GM19438 (cell line): ENCODE results near the gene APMAP.
A peak's percentile ranks its signal among the peaks of the same experiment; 100 is the strongest.
"Not testable (repeated sequence)": the region's sequence is repeated elsewhere in the genome, so short reads cannot be mapped to it uniquely, and the experiment has no call there.

Source experiments
- ATAC-seq: cut with Tn5 transposase; IDR thresholded peaks from one replicate; pipeline ENCODE4 v1.9.1; 2021; ENCODE audit warnings: low read depth; ENCODE audit not compliant: unreplicated experiment

APMAP gene

DNA sequence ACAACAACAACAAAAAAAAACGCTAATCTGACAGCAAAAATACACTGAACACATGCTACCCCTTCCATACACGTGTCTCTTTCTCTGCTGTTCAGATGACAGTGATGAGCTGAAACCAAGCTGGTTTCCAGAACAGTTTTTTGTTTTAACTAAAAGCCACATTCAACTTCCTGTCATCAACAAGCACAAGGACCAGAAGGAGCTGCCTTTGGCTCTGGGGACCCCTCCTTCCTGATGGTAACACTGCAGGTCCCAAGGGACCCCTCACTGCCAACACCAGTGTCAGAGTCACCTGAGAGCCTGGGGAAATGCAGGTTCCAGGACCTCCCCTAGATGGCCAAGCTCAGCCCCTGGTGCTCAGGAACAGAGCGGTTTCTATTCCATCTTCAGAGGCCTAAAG is 37.5 kb downstream of the APMAP start:
- peak; percentile 86 for ATAC-seq

- ATAC-seq: no peak
Observed at GRCh38 chr20:24954566-24954965, 38.0 kb downstream of the APMAP start.

DNA sequence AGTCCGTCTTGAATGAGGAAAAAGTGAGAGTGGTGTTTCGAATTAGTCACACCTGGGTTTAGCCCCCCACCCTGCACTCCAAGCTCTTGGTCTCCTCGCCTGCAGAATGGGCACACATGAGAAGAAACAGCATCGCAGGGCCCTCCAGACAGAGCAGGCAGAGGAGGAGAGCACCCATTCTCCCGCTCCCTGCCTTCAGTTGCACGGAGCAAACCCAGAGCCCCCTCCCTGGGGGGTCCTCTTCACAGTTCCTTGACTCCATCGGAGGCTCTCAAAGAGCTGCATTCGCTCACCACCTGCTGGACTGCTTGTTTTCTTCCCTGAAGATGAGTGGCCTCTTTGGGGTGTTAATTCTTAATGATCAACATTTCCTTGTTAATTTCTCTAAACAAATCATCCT is 38.4 kb downstream of the APMAP start:
- no peak for ATAC-seq

DNA sequence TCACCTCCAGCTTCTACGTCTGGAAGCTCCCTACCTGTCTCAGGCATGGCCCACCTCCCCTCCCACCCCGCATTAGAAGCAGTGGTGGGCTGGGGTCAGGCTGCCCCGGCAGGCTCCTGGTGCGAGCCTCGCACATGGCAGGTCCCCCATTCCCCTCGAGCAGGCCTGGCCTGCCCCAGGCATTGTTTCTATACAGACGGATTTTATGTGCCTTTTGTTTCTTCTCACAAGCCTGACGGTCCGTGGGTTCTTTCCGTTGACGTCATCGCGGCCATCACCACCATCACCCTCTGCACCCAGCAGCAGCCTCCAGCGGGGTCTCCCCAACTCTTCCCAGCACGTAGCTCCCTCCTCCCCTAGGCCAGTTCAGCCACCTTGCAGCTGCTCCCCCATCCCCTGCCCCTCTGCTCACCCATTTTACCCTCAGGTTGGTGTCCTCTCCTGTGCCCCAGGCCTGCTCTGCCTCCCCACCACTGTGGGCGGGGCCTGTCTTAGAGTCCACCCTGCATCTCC is 38.9 kb downstream of the APMAP start:
- no peak for ATAC-seq

DNA sequence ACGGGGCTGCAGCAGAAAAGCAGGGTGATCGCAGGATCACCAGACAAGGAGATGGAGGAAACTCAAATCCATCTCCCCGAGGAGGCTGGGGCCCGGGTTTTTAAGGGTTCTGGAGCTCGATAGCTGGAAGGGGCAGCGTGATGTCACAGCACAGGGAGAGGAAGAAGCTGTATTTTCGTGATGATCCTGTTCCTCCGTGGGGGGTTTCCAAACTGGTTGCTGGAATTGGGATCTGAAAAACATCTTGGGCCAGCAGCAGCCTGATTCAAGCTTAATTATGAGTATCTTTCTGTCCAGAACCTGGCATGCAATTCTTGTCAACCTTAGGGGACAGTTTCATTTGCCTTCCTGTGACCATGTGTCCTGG is 39.4 kb downstream of the APMAP start:
- ATAC-seq: no peak

DNA sequence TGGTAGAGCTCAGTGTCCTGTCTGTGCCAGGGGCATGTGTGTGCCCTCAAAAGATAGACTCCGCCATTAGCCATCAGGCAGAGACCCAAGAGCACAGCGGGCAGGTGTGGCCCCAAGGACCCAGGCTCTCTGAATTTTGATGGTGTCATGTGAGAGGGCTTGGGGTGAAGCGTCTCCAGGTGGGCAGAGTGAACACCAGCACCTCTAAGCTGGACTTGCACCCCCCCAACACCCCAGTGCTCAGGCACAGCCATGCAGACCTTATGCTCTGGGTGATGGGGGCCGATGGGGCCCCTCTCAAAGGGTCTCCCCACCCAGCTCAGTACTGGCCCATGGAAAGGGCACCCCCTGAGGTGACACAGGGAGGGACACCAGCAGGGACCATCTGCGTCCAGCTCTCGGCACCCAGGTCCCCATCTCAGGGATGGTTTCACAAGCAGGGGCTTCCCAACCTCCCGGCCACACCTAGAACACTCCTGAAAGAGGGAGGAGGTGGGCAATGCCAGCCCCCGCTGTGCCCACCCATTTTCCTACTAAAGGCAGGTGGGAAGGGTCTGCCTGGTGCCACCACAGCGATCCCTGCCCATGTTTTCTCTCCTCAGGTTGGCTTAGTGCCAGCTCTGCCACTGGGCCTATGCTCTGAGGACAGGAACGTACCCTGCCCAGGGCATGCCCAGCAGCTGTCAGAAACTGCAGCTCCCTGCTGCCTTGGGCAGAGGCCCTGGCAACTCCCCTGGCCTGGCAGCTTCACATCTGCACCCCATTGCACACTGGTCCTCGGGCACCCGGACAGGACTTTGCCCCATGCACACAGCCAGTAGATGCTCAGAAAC is 40.0 kb downstream of the APMAP start:
- ATAC-seq: no peak

- ATAC-seq: no peak
Observed at GRCh38 chr20:24951536-24952083, 40.9 kb downstream of the APMAP start.

DNA sequence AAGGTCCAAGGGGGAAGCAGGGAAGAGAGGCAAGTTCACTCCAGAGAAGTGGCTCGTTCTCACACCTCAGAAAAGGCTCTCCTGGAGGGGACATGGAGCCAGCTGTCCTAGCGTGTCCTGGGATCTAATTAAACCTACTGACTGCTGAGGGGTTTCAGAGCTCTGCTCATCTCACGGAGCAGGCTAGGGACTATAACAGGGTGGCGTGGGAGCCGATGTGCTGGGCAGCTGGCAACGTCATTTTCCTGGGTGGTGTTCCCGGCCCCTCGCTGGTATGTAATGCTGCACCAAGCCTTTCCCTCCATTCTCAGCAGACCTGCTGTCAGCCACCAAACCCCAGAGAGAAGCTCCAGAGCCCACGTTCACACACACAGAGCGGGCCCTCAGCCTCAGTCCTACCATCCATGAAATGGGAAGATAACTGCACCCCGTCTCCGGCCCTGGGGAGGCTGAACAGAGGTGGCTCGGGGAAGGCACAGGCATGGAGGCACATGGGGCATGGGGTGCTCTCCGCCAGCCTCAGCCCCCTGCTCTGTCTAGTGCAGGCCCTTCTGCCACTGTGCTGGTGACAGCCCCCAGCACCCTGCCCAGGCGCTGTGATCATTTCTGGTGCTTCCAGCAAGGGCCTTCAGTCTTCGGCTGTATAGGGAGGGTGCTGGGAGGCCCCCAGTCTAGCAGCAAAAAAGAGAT is 41.6 kb downstream of the APMAP start:
- no peak for ATAC-seq

DNA sequence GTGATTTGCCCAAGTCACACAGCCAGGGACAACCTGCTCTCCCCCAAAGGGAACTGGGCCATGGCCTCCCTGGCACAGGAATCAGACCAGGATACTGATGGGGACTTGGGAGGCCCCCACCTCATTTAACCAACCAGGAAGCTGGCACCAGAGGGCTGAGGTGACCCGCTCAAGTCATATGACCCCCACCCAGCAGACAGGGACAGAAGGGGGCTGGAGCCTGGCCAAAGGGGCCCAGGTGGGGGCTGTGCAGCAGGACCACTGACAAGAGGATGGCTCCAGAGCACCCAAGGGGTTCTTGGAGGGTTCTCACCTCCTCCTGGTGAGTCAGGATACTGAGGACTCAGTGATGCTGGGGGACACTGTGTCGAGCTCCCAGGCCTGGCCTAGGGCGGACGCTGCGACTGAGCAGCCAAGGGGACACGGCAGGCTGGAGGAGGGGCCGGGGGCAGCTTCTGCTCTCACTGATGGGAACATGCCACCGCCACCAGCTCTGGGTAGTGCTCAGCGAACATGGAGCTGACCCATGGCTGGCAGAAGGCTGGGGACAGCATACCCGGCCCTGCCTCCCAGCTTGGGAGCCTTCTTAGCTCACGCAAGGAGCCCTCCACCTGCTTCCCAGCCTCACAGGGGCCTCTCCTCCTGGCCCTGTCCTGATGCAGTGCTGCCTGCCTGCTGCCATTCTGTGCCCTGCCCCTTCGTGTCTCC is 42.3 kb downstream of the APMAP start:
- ATAC-seq: no peak

- ATAC-seq: no peak
Observed at GRCh38 chr20:24949756-24950127, 42.8 kb downstream of the APMAP start.

DNA sequence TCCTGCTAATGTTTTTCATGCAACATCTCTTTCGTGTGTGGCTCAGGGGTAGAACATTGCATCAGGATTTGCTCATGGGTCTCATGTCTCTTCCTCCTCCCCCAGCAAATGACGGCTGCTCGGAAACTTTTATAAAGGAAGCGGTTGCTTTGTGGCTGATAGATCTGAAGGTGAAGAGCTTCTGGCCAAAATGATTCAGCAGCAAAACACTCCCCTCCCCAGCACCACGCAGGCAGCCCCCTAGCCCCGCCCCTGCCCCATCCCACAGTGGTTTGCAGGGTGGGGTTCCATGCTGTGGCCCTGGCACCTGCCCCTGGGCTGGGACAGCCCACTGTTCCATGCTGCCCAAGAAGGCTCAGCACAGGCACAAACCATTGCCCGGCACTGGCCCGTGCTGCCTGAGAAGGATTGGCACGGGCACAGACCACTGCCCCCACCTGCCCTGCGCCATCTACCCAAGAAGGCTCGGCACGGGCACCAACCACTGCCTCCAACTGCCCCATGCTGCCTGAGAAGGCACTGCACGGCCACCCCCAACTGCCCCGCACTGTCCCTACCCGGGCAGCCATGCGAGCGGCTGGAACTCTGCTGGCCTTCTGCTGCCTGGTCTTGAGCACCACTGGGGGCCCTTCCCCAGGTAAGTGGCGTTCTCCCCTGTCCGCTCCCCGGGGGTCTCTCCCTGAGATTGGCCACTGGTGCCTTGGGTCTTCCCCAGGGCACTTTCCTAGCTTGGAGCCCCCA is 43.4 kb downstream of the APMAP start, which contains the start of gene CST7:
CST7 (plus strand) TSS at position 331 of the 741 bp plus-strand sequence; CDS start at position 568, 237 bp downstream.
- no peak for ATAC-seq

DNA sequence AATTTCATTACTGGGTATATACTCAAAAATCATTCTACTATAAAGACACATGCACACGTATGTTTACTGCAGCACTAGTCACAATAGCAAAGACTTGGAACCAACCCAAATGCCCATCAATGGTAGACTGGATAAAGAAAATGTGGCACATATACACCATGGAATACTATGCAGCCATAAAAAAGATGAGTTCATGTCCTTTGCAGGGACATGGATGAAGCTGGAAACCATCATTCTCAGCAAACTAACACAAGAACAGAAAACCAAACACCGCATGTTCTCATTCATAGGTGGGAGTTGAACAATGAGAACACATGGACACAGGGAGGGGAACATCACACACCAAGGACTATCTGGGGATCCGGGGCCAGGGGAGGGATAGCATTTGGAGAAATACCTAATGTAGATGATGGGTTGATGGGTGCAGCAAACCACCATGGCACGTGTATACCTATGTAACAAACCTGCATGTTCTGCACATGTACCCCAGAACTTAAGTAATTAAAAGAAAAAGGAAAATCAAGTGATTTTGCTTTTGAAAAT is 44.1 kb downstream of the APMAP start:
- ATAC-seq: not testable (repeated sequence)

DNA sequence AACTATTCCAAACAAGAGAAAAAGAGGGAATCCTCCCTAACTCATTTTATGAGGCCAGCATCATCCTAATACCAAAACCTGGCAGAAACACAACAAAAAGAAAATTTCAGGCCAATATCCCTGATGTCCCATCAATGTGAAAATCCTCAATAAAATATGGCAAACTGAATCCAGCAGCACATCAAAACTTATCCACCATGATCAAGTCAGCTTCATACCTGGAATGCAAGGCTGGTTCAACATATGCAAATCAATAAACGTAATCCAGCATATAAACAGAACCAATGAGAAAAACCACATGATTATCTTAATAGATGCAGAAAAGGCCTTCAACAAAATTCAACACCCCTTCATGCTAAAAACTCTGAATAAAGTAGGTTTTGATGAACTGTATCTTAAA is 46.2 kb downstream of the APMAP start:
- ATAC-seq: not testable (repeated sequence)

GRCh38 chr20:24943731-24944130 is 48.8 kb downstream of the APMAP start:
- no peak for ATAC-seq

DNA sequence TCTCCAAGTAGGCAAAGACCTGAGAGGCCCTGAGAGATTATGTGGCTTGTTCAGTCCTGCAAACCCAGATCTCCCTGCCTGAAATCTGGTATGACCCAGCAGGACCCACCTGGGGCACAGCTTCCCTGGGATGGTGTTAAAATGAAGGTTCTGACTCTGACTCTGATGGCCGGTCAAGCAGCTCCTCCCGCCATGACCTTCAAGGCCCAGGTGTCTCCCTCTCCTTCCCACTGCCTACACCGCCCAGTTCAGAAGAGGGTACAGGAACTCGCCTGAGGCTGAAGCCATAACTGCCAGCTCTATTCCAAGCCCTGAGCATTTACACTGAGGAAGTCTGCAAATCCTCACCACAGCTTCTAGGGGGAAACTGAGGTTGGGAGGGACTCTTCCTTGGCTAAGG is 49.4 kb downstream of the APMAP start:
- ATAC-seq: no peak

- ATAC-seq: no peak
Observed at GRCh38 chr20:24942679-24943078, 49.9 kb downstream of the APMAP start.

GRCh38 chr20:24939036-24939435 is 53.5 kb downstream of the APMAP start:
- no peak for ATAC-seq

DNA sequence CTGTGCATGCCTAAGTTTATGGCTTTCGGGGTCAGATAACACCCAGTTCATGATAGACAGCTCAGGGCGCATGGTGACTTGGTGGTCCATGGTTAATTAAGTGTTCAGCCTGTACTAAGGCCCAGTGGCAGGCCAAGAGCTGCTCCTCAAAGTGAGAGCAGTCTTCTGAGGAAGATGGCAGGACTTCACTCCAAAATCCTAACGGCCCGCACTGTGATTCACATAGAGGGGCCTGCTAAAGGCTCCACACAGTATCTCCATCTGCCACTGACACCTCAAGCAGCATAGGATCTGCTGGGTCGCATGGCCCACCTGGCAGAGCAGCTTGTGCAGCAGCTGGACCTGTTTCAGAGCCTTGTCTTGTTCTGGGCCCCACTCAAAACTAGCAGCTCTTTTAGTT is 54.1 kb downstream of the APMAP start:
- no peak for ATAC-seq

- no peak for ATAC-seq
Observed at GRCh38 chr20:24937579-24937978, 55.0 kb downstream of the APMAP start.
